RWPE2 (cell line): ENCODE data around the gene HIRIP3.

Experiments
- ATAC-seq: fragments of 200-7000 bp; cut with Tn5 transposase; 3 replicates; pipeline ENCODE4 v1.9.1; 2021; ENCODE audit warnings: low read depth
- DNase-seq: peaks from one replicate; pipeline ENCODE4 v3.0.0-alpha.2; 2020; ENCODE audit warnings: low spot score
- H3K27ac ChIP-seq: fragments of 450-650 bp; 2 replicates; pipeline ENCODE4 v1.5.1; 2017; ENCODE audit warnings: mild to moderate bottlenecking; ENCODE audit not compliant: poor library complexity, severe bottlenecking
- H3K27me3 ChIP-seq: fragments of 250-450 bp; sonication (Bioruptor Pico); 2 replicates; pipeline ENCODE4 v1.5.1; 2021; ENCODE audit warnings: mild to moderate bottlenecking, moderate library complexity; ENCODE audit not compliant: insufficient read depth, poor library complexity, severe bottlenecking
- H3K36me3 ChIP-seq: fragments of 250-450 bp; sonication (Bioruptor Pico); 2 replicates; pipeline ENCODE4 v1.5.1; 2020; ENCODE audit warnings: low read depth, mild to moderate bottlenecking, moderate library complexity
- H3K4me1 ChIP-seq: fragments of 250-450 bp; sonication (Bioruptor Pico); 2 replicates; pipeline ENCODE4 v1.5.1; 2021; ENCODE audit warnings: mild to moderate bottlenecking, moderate library complexity; ENCODE audit not compliant: insufficient read depth, poor library complexity, severe bottlenecking
- H3K4me3 ChIP-seq: fragments of 250-450 bp; sonication (Bioruptor Pico); 2 replicates; pipeline ENCODE4 v1.5.1; 2021; ENCODE audit warnings: mild to moderate bottlenecking, moderate library complexity; ENCODE audit not compliant: severe bottlenecking
- H3K9me3 ChIP-seq: fragments of 250-450 bp; sonication (Bioruptor Pico); 2 replicates; pipeline ENCODE4 v1.5.1; 2021; ENCODE audit warnings: mild to moderate bottlenecking, moderate library complexity; ENCODE audit not compliant: severe bottlenecking
- CTCF ChIP-seq: fragments of 450-650 bp; IDR thresholded peaks from one replicate; pipeline ENCODE4 v1.5.1; 2017; ENCODE audit warnings: mild to moderate bottlenecking, moderate library complexity; ENCODE audit not compliant: poor library complexity, severe bottlenecking

The HIRIP3 gene

GRCh38 chr16:29984137-29984763, 11.2 kb downstream of the HIRIP3 start:
- no peak for TF ChIP-seq CTCF
- Histone ChIP-seq H3K36me3 (peaks cover 93% of the 10 kb centered on the region), H3K27me3 (no peaks in the 10 kb centered on the region), H3K9me3 (no peaks in the 10 kb centered on the region), H3K4me3 (no peak overlapping the region), H3K4me1 (no peaks in the 10 kb centered on the region), H3K27ac (no peak overlapping the region)
- no peak for ATAC-seq
- DNase-seq = peak; percentile 26

- no peak overlapping the region for H3K27ac ChIP-seq
- no peak for TF ChIP-seq CTCF
- DNase-seq (peak; percentile 35), ATAC-seq (no peak)
- no peaks in the 10 kb centered on the region for H3K4me1 ChIP-seq
- peaks cover 93% of the 10 kb centered on the region for H3K36me3 ChIP-seq
- no peaks in the 10 kb centered on the region for H3K27me3 ChIP-seq
- H3K9me3 ChIP-seq = no peaks in the 10 kb centered on the region
- no peak overlapping the region for H3K4me3 ChIP-seq
Observed at GRCh38 chr16:29983420-29984136, 11.8 kb downstream of the HIRIP3 start.

GRCh38 chr16:29982560-29983419, 12.6 kb downstream of the HIRIP3 start:
- Histone ChIP-seq H3K4me3 (no peak overlapping the region), H3K27me3 (no peaks in the 10 kb centered on the region), H3K36me3 (peaks cover 94% of the 10 kb centered on the region), H3K9me3 (no peaks in the 10 kb centered on the region), H3K4me1 (no peaks in the 10 kb centered on the region), H3K27ac (no peak overlapping the region)
- TF ChIP-seq CTCF = no peak
- no peak for ATAC-seq
- DNase-seq = peak; percentile 54

GRCh38 chr16:29978564-29979270, 16.7 kb downstream of the HIRIP3 start:
- Histone ChIP-seq H3K27ac (no peak overlapping the region), H3K36me3 (peaks cover 74% of the 10 kb centered on the region), H3K4me3 (no peak overlapping the region), H3K4me1 (peaks cover 11% of the 10 kb centered on the region), H3K9me3 (no peaks in the 10 kb centered on the region), H3K27me3 (no peaks in the 10 kb centered on the region)
- peak; percentile 51 for DNase-seq
- no peak for ATAC-seq
- no peak for TF ChIP-seq CTCF
